HepG2 (cell line): Measurements from ENCODE around the gene PLSCR5. TPM values are rescaled to one million over a fixed set of nuclear protein-coding genes. Genes with fewer than 3 reads are reported as not detected.

Source experiments
- ARID4A ChIP-seq: sonication (generic); formaldehyde crosslinking; IDR thresholded peaks from 2 replicates; pipeline ENCODE4 v1.5.0; 2020; ENCODE audit warnings: mild to moderate bottlenecking, missing genetic modification reagents, borderline replicate concordance
- ATAD3A ChIP-seq: sonication (generic); formaldehyde crosslinking; IDR thresholded peaks from 2 replicates; pipeline ENCODE4 v1.4.0; 2020; ENCODE audit warnings: missing genetic modification reagents
- CAMTA2 ChIP-seq: sonication (generic); formaldehyde crosslinking; IDR thresholded peaks from 2 replicates; pipeline ENCODE4 v1.4.0; 2020; ENCODE audit warnings: mild to moderate bottlenecking, missing genetic modification reagents, borderline replicate concordance
- E2F2 ChIP-seq: sonication (generic); formaldehyde crosslinking; IDR thresholded peaks from 2 replicates; pipeline ENCODE4 v1.4.0; 2020; ENCODE audit warnings: missing genetic modification reagents, borderline replicate concordance
- ELF1 ChIP-seq: sonication (generic); formaldehyde crosslinking; IDR thresholded peaks from 2 replicates; pipeline ENCODE4 v1.4.0; 2020; ENCODE audit warnings: missing genetic modification reagents
- ELF4 ChIP-seq: sonication (generic); formaldehyde crosslinking; IDR thresholded peaks from 2 replicates; pipeline ENCODE4 v1.5.0; 2020; ENCODE audit warnings: missing genetic modification reagents, mild to moderate bottlenecking, moderate library complexity, borderline replicate concordance
- FUBP1 ChIP-seq: sonication (generic); formaldehyde crosslinking; IDR thresholded peaks from 2 replicates; pipeline ENCODE4 v1.5.1; 2020; ENCODE audit warnings: missing genetic modification reagents, mild to moderate bottlenecking, borderline replicate concordance
- HCFC1 ChIP-seq: fragments of 150-350 bp; IDR thresholded peaks from 2 replicates; pipeline ENCODE4 v1.6.1; 2014; ENCODE audit warnings: low read depth, low read length
- HES4 ChIP-seq: sonication (generic); formaldehyde crosslinking; IDR thresholded peaks from 2 replicates; pipeline ENCODE4 v1.9.0; 2021; ENCODE audit warnings: mild to moderate bottlenecking, missing genetic modification reagents, borderline replicate concordance
- IKZF5 ChIP-seq: IDR thresholded peaks from 2 replicates; pipeline ENCODE4 v1.6.1; 2018; ENCODE audit warnings: missing genetic modification reagents, mild to moderate bottlenecking, missing compliant biosample characterization
- ISL2 ChIP-seq: sonication (generic); formaldehyde crosslinking; IDR thresholded peaks from 2 replicates; pipeline ENCODE4 v1.5.0; 2020; ENCODE audit warnings: missing genetic modification reagents
- KDM1A ChIP-seq: IDR thresholded peaks from 2 replicates; pipeline ENCODE4 v1.6.1; 2016; ENCODE audit warnings: missing compliant biosample characterization
- PLRG1 ChIP-seq: fragments of 450-650 bp; conservative IDR thresholded peaks from 2 replicates; pipeline ENCODE4 v1.6.1; 2016
- POGZ ChIP-seq: sonication (generic); formaldehyde crosslinking; IDR thresholded peaks from 2 replicates; pipeline ENCODE4 v1.4.0; 2020; ENCODE audit warnings: mild to moderate bottlenecking, missing genetic modification reagents
- STAG1 ChIP-seq: sonication (generic); formaldehyde crosslinking; IDR thresholded peaks from 2 replicates; pipeline ENCODE4 v1.4.0; 2020; ENCODE audit warnings: missing genetic modification reagents
- TMF1 ChIP-seq: sonication (generic); formaldehyde crosslinking; IDR thresholded peaks from 2 replicates; pipeline ENCODE4 v1.8.1; 2022; ENCODE audit warnings: low read depth, missing genetic modification reagents
- TOE1 ChIP-seq: sonication (generic); formaldehyde crosslinking; IDR thresholded peaks from 2 replicates; pipeline ENCODE4 v1.4.0; 2020; ENCODE audit warnings: mild to moderate bottlenecking, missing genetic modification reagents
- UBTF ChIP-seq: sonication (generic); formaldehyde crosslinking; IDR thresholded peaks from 2 replicates; pipeline ENCODE4 v1.4.0; 2020; ENCODE audit warnings: mild to moderate bottlenecking, missing genetic modification reagents
- ZMAT3 ChIP-seq: sonication (generic); formaldehyde crosslinking; conservative IDR thresholded peaks from 2 replicates; pipeline ENCODE4 v1.7.0; 2021; ENCODE audit warnings: missing genetic modification reagents
- ZNF660 ChIP-seq: sonication (generic); formaldehyde crosslinking; IDR thresholded peaks from 2 replicates; pipeline ENCODE4 v1.5.1; 2020; ENCODE audit warnings: mild to moderate bottlenecking, low read depth, missing genetic modification reagents, borderline replicate concordance
- ZSCAN9 ChIP-seq: IDR thresholded peaks from 2 replicates; pipeline ENCODE4 v1.6.1; 2016; ENCODE audit warnings: borderline replicate concordance
- polyA plus RNA-seq, 8 experiments: library from polyadenylated mRNA; depleted of rRNA in 3 of 8; stranded (reverse) in 7 of 8; unstranded in 1 of 8; fragments of >200 nt; fragmentation: Illumina TruSeq in 4 of 8; extraction: Trizol in 4 of 8; gene quantifications; 2 replicates each; pipeline versions ENCODE4 v1.2.1 to v1.2.3, GENCODE V29; 2011 to 2016; ENCODE audit warnings: low read depth in 4 of 8, missing spikeins in 1 of 8, mixed read lengths in 1 of 8; ENCODE audit not compliant: insufficient read depth in 1 of 8
- total RNA-seq, 5 experiments: library from RNA; depleted of rRNA; stranded (reverse); fragments of >200 nt; fragmentation: Illumina TruSeq; extraction: Trizol; gene quantifications; 2 replicates each; pipeline ENCODE4 v1.2.3, GENCODE V29; 2016; ENCODE audit warnings: low read depth in 1 of 5

Gene PLSCR5
- total and polyA plus RNA-seq, 2 of the 13 experiments (the other 11 are each of a cell fraction or from before 2014, with no cell fraction given) = 0.50 TPM; not detected in 1

- no peak for TF ChIP-seq ELF4
- TF ChIP-seq FUBP1 (CRISPR knock-in tag) = no peak
- TF ChIP-seq ZMAT3 = no peak
- TF ChIP-seq PLRG1 = no peak
- TF ChIP-seq CAMTA2 = no peak
- TF ChIP-seq STAG1 (CRISPR knock-in tag) = no peak
- TF ChIP-seq UBTF (CRISPR knock-in tag) = no peak
- no peak for TF ChIP-seq ELF1 (CRISPR knock-in tag)
- no peak for TF ChIP-seq ATAD3A (CRISPR knock-in tag)
- TF ChIP-seq ARID4A = no peak
- no peak for TF ChIP-seq ZNF660 (CRISPR knock-in tag)
- no peak for TF ChIP-seq HCFC1
- TF ChIP-seq TOE1 = no peak
- TF ChIP-seq ZSCAN9 (CRISPR knock-in tag) = no peak; the same call in 1 of the 2 replicates
- no peak for TF ChIP-seq KDM1A (CRISPR knock-in tag)
- TF ChIP-seq E2F2 = no peak
- TF ChIP-seq POGZ (CRISPR knock-in tag) = no peak; the same call in 1 of the 2 replicates
- peak; percentile 92 for TF ChIP-seq ISL2 (CRISPR knock-in tag)
- TF ChIP-seq IKZF5 (CRISPR knock-in tag) = no peak; the same call in 1 of the 2 replicates
- TF ChIP-seq TMF1 (CRISPR knock-in tag) = no peak
- TF ChIP-seq HES4 (CRISPR knock-in tag) = no peak
Observed at GRCh38 chr3:146581080-146581601, 24.0 kb downstream of the PLSCR5 start (continued).
